Loucy (cell line): Measurements from ENCODE around the gene PDGFA.

Experiments
- EZH2phosphoT487 ChIP-seq: fragments of 200-600 bp; IDR thresholded peaks from 2 replicates; pipeline ENCODE4 v1.6.1; 2018; ENCODE audit warnings: antibody characterized with exemption, mild to moderate bottlenecking, moderate library complexity, borderline replicate concordance
- TF ChIP-seq, protein P1 (sequence below): fragments of 200-600 bp; sonication (generic); conservative IDR thresholded peaks from 2 replicates; pipeline ENCODE4 v1.5.1; 2014; ENCODE audit warnings: mild to moderate bottlenecking, antibody characterized with exemption, low read length

DNA sequence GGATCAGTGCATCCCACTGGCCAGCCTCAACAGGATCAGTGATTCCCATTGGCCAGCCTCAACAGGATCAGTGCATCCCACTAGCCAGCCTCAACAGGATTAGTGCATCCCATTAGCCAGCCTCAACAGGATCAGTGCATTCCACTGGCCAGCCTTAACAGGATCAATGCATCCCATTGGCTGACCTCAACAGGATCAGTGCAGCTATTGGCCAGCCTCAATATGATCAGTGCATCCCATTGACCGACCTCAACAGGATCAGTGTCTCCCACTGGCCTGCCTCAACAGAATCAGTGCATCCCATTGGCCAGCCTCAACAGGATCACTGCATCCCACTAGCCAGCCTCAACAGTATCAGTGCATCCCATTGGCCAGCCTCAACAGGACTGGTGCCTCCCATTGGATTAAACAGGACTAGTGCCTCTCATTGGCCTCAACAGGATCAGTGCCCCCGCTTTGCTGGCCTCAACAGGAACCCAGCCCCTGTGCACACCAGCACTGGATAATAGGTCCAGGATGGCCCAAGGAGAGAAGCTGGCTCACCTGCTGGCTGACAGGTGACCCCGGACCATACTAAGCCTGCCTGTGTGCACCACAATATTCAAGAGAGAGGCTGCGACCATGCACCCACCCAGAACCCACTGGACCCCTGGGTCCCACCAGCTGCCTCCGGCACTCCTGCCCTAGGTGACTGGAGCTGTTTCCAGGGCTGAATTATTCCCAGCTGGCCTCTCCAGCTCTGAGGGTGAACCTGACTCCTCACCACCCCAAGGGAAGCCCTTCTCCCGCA lies 59.9 kb downstream of the PDGFA start:
- no peak for TF ChIP-seq EZH2phosphoT487
- TF ChIP-seq, protein P1, sequence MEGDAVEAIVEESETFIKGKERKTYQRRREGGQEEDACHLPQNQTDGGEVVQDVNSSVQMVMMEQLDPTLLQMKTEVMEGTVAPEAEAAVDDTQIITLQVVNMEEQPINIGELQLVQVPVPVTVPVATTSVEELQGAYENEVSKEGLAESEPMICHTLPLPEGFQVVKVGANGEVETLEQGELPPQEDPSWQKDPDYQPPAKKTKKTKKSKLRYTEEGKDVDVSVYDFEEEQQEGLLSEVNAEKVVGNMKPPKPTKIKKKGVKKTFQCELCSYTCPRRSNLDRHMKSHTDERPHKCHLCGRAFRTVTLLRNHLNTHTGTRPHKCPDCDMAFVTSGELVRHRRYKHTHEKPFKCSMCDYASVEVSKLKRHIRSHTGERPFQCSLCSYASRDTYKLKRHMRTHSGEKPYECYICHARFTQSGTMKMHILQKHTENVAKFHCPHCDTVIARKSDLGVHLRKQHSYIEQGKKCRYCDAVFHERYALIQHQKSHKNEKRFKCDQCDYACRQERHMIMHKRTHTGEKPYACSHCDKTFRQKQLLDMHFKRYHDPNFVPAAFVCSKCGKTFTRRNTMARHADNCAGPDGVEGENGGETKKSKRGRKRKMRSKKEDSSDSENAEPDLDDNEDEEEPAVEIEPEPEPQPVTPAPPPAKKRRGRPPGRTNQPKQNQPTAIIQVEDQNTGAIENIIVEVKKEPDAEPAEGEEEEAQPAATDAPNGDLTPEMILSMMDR = no peak
